OCI-M2 (cell line): Measurements from ENCODE around the gene S100A11.

Experiments
- DNase-seq: peaks from one replicate; lab custom pipeline; 2025; ENCODE audit not compliant: unreplicated experiment; lab: John Stamatoyannopoulos, UW

The S100A11 gene

GRCh38 chr1:152003846-152004442 lies 32.9 kb downstream of the S100A11 start:
- no peak for DNase-seq

- no peak for DNase-seq
These were observed 33.8 kb downstream of the S100A11 start for GRCh38 chr1:152002960-152003359.

GRCh38 chr1:152001631-152002584 lies 34.9 kb downstream of the S100A11 start:
- DNase-seq: no peak

GRCh38 chr1:152000964-152001630 lies 35.7 kb downstream of the S100A11 start:
- no peak for DNase-seq

- DNase-seq: no peak
These were observed 38.0 kb downstream of the S100A11 start for GRCh38 chr1:151998611-151999362.

- no peak for DNase-seq
These were observed 39.6 kb downstream of the S100A11 start for GRCh38 chr1:151997284-151997570.

GRCh38 chr1:151995774-151996173 lies 41.0 kb downstream of the S100A11 start:
- DNase-seq: no peak

GRCh38 chr1:151994956-151995355 lies 41.8 kb downstream of the S100A11 start:
- DNase-seq: no peak

GRCh38 chr1:151993734-151994496 lies 42.9 kb downstream of the S100A11 start, which contains the start of gene S100A10:
Gene S100A10 (minus strand): TSS chr1:151993859. CDS start chr1:151986230, 7,629 bp downstream.
- no peak for DNase-seq

GRCh38 chr1:151993084-151993733 lies 43.6 kb downstream of the S100A11 start:
- no peak for DNase-seq

GRCh38 chr1:151992303-151993083 lies 44.3 kb downstream of the S100A11 start:
- no peak for DNase-seq

GRCh38 chr1:151991663-151992302 lies 45.0 kb downstream of the S100A11 start:
- DNase-seq: no peak

GRCh38 chr1:151990856-151991198 lies 46.0 kb downstream of the S100A11 start:
- DNase-seq: no peak

GRCh38 chr1:151990058-151990855 lies 46.5 kb downstream of the S100A11 start:
- DNase-seq: no peak

- DNase-seq: no peak
These were observed 47.5 kb downstream of the S100A11 start for GRCh38 chr1:151989211-151989862.

GRCh38 chr1:151988405-151988923 lies 48.3 kb downstream of the S100A11 start:
- DNase-seq: no peak

GRCh38 chr1:151986501-151987190 lies 50.2 kb downstream of the S100A11 start:
- DNase-seq: no peak
